Fibroblast of skin of right biceps (primary cell): ENCODE results near the gene PTK7.
A peak's percentile ranks its signal among the peaks of the same experiment; 100 is the strongest.
"Not testable (repeated sequence)": the region's sequence is repeated elsewhere in the genome, so short reads cannot be mapped to it uniquely, and the experiment has no call there.

Source experiments
- DNase-seq: peaks from one replicate; pipeline ENCODE4 v3.0.0-alpha.2; 2013

PTK7 gene

GRCh38 chr6:43088654-43089056 is 12.5 kb downstream of the PTK7 start:
- peak; percentile 42 for DNase-seq

- no peak for DNase-seq
Observed at GRCh38 chr6:43089467-43089866, 13.4 kb downstream of the PTK7 start.

GRCh38 chr6:43089874-43090558 is 13.9 kb downstream of the PTK7 start:
- peak; percentile 50 for DNase-seq

GRCh38 chr6:43090559-43090956 is 14.4 kb downstream of the PTK7 start:
- DNase-seq: no peak

- no peak for DNase-seq
Observed at GRCh38 chr6:43091020-43091419, 14.9 kb downstream of the PTK7 start.

- DNase-seq: no peak
Observed at GRCh38 chr6:43091436-43091991, 15.4 kb downstream of the PTK7 start.

- DNase-seq: no peak
Observed at GRCh38 chr6:43092635-43093034, 16.5 kb downstream of the PTK7 start.

GRCh38 chr6:43093436-43094289 is 17.5 kb downstream of the PTK7 start:
- DNase-seq: peak; percentile 86

- DNase-seq: no peak
Observed at GRCh38 chr6:43095939-43096338, 19.8 kb downstream of the PTK7 start.

- peak; percentile 89 for DNase-seq
Observed at GRCh38 chr6:43096451-43097097, 20.5 kb downstream of the PTK7 start.

GRCh38 chr6:43097098-43097489 is 21.0 kb downstream of the PTK7 start:
- no peak for DNase-seq

GRCh38 chr6:43097502-43097901 is 21.4 kb downstream of the PTK7 start:
- DNase-seq: no peak

- DNase-seq: no peak
Observed at GRCh38 chr6:43101497-43101896, 25.4 kb downstream of the PTK7 start.

GRCh38 chr6:43103253-43103876 is 27.3 kb downstream of the PTK7 start:
- no peak for DNase-seq

GRCh38 chr6:43105538-43106222 is 29.6 kb downstream of the PTK7 start:
- DNase-seq: no peak

GRCh38 chr6:43107344-43108062 is 31.4 kb downstream of the PTK7 start:
- no peak for DNase-seq

GRCh38 chr6:43113431-43114260 is 37.5 kb downstream of the PTK7 start:
- DNase-seq: peak; percentile 57

GRCh38 chr6:43115365-43115764 is 39.3 kb downstream of the PTK7 start:
- peak; percentile 59 for DNase-seq

- not testable (repeated sequence) for DNase-seq
Observed at GRCh38 chr6:43117466-43117865, 41.4 kb downstream of the PTK7 start.

GRCh38 chr6:43119482-43119881 is 43.4 kb downstream of the PTK7 start:
- no peak for DNase-seq
